ENCODE results near the gene PAX6.

The PAX6 gene

DNA sequence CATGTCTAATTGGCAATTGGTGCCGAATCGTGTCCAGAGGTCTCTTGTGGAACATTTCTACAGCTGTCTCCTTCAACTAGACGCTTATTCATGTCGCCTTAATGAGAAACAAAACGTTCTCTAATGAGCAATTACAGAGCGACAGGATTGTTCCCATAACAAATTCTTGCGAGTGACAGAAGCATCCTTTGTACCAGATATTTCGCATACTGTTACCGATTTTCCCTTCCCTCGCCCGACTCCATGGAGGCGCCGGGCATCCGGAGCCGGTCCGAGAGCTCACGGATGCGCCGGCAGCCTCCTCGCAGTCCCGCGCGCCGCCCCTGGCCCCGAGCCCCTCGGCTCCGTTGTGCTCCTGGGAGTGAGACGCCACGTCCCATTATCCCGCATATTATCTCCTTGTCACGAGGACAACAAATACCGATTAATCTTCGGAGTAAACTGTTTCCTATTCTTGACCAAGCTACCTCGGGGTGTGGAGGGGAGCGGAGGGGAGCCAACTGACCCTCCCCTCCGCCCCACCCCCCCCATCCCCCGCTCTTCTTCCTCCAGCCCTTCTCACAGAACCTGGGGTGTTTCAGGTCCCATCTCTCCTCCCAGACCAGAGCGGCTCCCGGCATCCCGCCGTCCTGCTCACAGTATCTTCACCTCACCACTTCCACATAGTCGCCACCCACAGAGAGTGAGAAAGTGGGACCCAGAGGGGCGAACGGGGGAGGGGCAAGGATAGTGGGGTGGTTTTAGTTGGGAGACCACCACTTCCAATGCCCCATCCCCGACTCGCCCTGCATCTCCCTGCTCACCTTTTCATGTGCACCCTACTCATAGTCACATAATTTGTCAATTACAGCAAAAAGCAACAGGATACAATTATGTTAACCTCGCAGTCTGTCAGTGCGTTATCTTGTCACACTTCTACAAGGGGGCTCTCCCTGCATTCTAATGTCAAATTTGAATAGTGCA is 11.4 kb downstream of the PAX6 start:
- in situ Hi-C loops (cut with HindIII; ENCODE audit: low sequenced_read_pairs) = no loop called here

DNA sequence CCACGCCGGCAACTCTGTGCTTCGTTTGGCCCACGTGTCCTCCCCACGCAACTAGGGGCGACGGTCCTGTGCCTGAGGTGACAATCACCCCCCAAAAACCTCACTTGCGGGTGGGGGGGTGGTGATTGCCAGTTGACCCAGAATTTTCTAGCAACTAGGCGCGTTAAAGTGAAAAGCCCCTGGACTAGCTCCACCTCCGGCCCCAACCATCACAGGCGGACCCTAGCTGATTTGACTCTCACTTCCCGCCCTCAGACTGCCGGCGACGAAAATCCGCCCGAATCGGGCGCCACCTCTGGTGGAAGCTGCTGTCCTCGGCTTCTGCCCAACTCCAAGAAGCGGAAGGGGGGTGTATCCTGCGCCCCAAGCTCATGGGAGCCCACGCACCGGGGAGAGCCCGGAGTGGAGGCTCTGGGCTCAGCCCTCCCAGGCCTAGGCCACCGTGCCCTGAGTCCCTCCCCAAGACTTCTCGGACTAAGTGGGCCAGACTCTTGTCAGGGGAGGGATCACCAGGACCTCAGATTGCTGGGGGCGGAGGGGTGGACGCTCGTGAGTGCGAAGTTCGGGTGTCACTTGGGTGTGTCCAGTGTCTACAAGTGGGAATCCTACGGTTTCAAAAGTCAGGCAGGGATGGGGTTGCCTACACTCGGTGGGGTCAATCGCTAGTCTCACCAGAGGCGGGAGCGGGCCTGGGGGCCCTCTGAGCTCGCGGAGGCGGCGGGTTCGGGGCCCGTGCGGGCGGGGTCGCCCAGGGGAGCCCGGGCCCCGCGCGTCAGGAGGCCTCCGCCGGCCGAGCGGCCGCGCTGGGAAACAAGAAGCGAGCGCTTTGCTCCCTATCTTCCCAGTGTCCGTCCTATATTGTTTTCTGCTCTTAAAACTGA is 12.3 kb downstream of the PAX6 start:
- in situ Hi-C loops (cut with HindIII; ENCODE audit: low sequenced_read_pairs) = no loop called here

DNA sequence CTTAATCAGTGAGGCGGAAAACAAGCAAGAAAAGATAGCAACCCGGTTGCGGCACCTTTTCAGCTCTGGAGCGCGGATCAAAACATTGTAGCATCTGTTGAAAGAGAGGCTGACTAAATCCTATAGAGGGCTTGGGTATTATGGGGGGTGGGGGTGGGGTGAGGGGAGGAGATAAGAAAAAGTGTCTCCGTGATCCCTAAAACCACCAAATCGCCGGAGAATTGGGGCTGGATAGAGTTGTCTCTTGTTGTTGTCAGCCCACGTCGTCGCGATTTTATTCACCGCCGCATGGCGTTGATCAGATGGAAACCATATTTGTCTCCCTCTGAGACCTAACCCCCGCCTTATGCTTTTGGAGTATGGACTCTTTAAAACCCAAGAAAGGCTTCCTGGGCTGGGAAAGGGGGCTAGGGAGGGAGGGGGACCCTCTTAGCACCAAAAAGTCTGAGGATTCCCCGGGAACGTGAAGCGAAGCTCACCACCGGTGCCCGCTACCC is 13.0 kb downstream of the PAX6 start:
- in situ Hi-C loops (cut with HindIII; ENCODE audit: low sequenced_read_pairs) = no loop called here

DNA sequence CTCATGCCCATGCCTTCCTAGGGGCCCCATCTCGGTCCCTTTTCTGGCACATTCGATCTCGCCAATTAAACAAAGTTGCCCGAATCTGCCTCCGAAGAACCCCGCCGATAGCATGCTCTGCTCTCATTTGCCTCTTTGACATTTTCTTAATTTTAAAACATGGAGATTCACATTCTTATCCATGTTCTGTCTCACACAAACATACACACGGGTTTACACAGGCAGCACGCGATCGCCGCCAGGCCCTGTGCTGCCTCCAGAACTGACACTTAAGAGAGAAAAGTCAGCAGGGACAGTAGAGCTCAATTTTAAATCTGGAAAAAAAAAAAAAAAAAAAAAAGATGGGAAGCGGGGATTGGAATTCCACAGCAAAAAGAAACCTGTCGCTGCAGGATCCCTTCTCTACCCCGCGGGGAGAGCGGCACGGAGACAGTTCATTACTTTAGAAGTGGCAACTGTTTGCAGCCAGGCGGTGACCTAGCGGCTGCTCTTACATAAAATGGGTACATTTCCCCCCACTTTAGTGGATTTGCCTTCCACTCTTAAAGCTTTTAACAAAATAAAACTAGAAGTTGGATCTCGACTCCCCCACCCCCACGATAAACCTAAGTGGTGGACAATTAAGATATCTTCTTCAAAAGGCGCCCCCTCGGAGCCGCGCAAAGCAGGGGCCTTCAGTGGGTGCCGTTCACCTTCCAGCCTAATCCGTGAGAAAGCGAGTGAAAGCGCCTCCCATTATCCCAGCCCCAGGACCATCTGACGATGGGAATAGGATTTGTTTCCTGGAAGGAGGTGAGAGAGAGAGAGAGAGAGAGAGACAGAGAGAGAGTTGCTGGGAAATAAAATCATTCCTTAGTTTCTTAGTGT is 13.7 kb downstream of the PAX6 start:
- in situ Hi-C loops (cut with HindIII; ENCODE audit: low sequenced_read_pairs) = no loop called here

DNA sequence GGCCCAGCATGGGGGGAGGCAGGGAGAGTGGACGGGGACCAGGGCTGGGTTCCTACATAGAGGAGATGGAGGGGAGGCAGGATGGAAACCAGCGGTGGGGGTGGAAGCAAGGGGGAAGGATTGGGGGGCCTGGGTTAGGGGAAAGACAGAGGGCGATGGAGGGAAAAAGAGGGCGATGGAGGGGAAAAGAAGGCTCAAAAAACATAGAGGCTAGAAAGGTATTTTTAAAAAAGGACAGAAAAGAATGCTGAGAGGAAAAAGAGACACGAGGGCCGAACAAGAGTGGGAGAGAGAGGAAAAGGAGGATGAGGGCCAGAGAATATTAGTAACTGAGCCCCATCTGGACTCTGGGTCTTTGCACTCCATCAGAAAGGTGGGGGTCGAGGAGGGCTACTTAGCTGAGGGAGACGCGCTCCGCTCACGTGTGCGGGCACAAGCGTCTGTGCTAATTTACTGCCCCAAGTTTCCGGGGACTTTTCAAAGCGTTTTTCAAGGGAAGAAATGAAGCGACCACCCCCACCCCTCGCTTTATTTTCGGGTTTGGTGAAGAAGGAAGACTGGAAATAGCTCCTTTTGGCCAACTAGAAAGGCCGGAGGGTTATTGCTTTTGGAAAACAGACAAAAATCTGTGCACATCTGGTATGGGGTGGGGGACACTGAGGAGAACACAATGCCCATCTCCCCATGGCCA is 14.5 kb downstream of the PAX6 start:
- in situ Hi-C loops (cut with HindIII; ENCODE audit: low sequenced_read_pairs) = no loop called here

DNA sequence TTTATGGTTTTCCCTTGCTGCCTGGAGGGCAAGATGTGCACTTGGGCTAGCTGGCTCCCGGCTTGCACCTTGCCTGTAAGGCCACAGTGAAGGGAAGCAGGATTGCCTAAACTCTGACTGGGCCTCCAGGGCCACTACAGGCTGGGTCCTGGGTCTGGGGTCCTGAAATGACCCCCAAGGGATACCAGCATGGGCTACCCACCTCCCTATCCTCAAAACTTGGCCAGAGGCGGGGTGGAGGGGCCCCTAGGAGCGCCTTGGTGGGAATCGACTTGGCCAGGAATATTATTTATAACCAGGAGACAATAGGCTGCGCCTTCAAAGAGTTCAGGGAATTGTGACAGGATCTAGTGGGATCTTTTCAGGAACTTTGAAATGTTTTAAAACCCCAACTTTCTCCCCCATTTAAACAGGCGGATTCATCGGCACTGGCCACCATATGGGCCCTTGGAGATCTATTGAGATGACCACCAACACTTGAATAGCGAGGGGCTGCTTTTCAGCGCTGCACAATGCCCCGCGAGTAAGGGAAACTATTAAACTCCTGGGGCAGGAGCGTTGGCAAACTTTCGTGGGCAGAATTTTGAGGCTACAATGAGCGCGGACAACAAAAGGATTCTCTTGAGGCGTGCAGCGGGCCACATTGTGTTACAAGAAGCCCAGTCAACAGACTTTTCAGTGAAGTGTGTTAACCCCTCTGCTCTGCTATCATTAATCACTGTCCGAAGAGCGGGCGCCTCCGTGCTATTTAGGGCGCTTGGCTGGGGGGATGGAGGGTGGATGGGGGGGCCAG is 15.2 kb downstream of the PAX6 start:
- in situ Hi-C loops (cut with HindIII; ENCODE audit: low sequenced_read_pairs) = no loop called here

DNA sequence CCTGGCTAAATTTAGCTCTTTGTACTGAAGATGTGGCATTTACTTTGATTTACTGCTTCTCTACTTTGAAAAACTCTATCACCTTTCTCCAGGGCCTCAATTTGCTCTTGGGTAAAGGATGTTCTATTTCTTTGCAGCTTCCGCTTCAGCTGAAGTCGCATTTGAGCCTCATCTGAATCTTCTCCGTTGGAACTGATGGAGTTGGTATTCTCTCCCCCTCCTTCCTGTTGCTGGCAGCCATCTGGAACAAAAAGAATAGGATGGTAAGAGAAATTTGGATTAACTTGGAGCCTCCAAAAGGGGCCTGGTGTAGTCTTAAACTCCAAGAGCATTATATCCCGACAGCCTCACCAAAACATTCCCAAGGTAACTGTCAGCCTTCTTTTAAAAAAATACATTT is 16.6 kb downstream of the PAX6 start:
- in situ Hi-C loops (cut with HindIII; ENCODE audit: low sequenced_read_pairs) = no loop called here

DNA sequence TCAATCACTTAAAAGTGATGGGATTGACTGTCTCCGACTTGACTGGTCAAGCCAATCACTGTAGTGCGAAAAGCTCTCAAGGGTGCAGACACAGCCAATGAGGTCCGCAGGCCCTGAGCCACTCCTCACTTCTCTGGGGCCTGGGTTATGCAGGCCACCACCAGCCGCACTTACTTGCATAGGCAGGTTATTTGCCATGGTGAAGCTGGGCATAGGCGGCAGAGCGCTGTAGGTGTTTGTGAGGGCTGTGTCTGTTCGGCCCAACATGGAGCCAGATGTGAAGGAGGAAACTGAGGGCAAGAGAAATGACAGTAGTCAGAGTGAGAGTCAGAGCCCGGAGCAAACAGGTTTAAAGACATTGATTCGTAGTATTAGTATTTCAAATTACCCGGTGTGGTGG is 17.9 kb downstream of the PAX6 start:
- in situ Hi-C loops (cut with HindIII; ENCODE audit: low sequenced_read_pairs) = no loop called here

DNA sequence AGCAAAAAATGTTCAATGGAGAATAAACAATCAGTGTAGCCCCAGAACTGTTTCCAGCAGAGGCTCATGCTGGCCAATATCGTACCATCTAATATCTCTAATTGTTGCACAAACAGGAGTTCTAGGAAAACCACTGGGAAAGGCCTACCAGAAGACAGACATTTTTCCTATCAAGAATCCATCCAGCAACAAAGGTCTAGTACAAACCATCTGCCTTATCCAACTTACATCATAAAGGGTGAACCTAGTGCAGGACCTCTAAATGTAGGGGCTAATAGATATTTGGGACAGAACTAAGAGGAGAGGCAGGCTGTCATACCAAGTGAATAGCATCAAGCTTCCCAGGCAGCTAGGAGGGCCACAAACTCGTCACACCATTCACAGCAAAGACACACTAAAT is 18.7 kb downstream of the PAX6 start:
- in situ Hi-C loops (cut with HindIII; ENCODE audit: low sequenced_read_pairs) = no loop called here

DNA sequence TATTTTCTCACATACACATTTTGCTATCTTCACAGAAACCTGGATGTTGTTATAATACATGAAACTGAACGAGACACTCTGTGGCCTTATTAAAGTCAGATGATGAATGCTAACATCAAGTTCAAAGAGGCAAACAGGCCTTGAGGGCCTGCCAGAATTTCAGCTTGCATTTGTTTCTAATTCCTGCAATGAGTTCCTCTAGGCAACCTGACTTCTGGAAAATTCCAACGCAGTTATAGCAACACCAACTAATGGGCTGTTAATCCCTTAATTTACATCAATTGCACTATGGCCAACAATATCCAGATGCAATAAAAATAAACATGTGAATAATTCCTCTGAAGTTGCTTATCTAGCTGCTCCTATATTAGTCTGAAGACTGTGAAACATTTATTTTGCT is 19.1 kb downstream of the PAX6 start:
- in situ Hi-C loops (cut with HindIII; ENCODE audit: low sequenced_read_pairs) = no loop called here

DNA sequence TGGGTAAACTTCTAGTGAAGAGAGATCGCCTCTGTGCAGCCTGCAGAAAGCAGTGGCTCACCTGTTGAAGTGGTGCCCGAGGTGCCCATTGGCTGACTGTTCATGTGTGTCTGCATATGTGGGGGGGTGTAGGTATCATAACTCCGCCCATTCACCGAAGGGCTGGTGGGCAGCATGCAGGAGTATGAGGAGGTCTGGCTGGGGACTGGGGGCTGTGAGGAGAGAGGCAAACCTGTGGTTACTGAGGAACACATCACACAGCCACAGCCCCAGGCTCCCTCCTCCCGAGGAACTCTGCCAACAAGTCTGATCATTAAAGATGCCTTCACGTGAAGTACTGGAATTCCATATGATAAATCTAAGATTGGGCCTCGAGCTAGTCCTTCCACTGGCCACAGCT is 20.5 kb downstream of the PAX6 start:
- in situ Hi-C loops (cut with HindIII; ENCODE audit: low sequenced_read_pairs) = no loop called here

DNA sequence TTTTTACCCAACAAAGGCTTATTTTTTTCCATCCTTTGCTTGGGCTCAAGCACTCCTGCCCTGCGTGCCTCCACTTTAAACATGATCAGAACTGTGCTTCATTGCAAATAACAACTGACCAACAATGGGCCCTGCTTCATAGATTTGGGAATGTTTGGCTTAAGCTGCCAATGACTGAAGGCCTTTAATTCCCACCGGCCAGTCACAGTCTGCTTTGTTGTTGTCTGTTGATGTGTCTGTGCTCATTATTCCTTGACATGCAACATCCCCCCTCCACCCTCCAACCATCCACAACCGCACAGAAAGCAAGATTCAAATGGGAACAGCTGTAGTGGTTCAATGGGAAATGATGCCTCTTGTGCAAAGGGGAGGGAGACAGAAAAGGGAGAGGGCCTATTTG is 23.0 kb downstream of the PAX6 start:
- in situ Hi-C loops (cut with HindIII; ENCODE audit: low sequenced_read_pairs) = no loop called here

DNA sequence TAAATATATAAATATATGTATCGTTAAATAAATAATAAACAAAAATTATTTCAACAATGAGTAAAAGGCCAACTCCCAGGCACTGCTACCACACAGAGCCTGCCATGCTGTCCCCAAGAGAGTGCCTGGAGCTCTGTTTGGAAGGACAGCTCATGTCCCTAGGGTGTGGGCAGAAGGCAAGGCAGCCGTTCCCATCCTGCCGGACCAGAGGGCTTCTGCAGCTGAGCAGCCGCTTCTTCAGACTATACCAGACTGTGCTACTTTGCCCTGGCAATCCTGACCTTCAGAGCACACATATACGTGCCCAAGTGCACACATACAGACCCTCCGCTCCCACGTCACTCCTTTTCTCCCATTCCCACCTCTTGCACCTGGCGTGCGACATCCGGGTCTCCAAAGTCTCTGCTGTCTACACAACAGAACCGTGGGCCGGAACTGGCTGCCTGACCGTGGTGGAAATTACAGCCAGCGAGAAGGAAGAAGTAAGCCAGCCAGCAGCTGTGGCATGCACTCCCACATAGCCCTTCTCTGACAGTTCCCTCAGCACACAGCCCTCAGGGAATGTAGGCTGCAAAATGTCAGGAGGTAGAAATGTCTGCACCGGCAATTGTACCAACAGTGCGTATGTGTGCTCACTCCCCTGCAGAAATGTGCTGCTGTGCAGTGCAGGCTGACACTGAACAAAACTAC is 24.0 kb downstream of the PAX6 start:
- in situ Hi-C loops (cut with HindIII; ENCODE audit: low sequenced_read_pairs) = no loop called here

DNA sequence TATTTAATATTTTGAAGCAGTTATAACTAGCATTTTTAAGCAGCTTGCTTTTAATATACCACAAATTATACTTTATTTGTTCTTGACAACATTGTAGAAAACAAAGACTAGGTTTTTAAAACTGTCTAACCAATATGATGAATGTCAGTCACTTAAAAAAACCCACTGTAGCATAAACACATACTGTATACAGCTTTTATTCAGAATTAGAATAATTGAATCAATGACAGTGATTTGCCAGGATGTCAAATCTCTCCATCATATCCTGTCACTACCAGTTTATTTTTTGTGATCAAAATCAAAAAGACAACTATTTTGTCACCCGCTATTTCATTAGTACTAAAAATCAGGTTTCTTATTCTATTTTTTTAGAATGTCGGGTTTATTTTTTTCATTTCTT is 26.5 kb downstream of the PAX6 start:
- in situ Hi-C loops (cut with HindIII; ENCODE audit: low sequenced_read_pairs) = no loop called here

DNA sequence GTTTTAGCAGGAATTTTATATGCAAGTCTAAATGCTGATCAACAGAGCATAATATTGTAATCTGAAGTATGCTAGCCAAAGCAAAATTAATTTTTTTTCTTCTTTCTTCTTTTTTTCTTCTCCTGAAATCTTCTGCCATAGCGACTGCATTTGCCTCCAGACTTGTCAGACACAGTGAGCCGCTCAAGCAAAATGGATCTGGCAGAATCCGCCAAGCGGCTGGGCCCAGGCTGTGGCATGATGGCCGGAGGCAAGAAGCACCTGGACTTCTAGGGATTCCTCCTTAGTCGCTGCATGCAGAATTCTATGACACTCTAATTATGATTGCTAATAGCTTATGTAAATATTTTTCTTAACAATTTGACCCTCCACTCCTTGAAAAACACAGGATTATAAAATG is 27.9 kb downstream of the PAX6 start:
- in situ Hi-C loops (cut with HindIII; ENCODE audit: low sequenced_read_pairs) = no loop called here

DNA sequence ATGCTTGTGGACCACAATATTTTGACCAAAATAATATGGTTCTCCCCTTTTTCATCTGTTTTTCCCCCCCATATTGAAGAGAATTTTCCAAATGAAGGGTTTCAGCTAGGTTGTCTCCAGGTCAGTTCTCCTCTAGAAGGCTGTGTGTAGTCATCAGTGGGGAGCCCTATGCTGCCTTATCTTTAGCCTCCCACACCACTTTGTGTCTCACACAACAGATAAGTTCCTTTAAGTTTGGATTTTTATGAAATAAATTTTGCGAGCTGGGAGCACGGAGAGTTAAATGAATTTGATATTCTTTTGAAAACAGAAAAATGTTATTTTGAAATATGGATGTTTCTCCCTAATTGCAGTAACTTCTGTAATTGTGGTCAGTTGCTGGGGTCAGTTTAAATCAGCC is 28.9 kb downstream of the PAX6 start:
- in situ Hi-C loops (cut with HindIII; ENCODE audit: low sequenced_read_pairs) = no loop called here

DNA sequence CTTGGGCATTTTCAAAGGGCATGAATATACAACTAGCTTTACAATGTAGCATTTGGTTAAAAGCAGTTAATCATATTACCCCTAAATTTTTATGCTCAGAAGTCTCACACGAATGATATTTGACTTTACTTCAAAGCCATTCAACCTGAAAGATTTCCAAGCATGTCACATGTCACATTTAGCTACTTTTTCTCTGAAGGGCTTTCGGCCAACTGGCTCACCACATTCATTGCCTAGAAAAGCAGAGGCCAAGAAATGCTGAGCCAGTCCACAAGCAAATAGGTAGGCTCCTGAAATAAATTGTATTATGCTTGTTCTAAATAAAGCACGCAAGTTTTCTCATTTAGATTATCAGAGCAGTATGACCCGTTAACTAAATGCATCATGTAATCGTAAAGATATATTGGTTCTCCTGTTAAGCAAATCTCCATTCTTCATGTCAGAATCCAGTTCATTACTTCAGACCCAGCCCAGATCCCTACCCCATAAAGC is 30.6 kb downstream of the PAX6 start:
- in situ Hi-C loops (cut with HindIII; ENCODE audit: low sequenced_read_pairs) = no loop called here

DNA sequence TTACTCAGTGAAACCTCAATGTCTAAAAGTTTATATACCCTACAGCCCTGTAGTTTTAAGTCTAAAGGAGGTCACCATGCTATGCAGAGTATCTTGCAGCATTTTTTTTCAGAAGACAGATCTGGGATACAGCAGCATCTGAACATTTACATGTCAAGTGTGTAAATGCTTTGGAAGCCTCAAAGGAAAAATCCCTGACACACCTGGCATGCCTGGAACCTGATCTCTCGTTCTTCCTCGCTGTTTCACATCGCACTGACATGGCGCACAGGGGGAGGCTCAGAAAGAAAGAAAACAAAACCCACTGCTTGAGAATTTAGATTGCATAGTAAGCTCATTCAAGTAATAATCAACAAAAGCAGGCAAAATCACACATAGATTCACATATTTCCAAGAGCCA is 31.0 kb downstream of the PAX6 start:
- in situ Hi-C loops (cut with HindIII; ENCODE audit: low sequenced_read_pairs) = no loop called here

DNA sequence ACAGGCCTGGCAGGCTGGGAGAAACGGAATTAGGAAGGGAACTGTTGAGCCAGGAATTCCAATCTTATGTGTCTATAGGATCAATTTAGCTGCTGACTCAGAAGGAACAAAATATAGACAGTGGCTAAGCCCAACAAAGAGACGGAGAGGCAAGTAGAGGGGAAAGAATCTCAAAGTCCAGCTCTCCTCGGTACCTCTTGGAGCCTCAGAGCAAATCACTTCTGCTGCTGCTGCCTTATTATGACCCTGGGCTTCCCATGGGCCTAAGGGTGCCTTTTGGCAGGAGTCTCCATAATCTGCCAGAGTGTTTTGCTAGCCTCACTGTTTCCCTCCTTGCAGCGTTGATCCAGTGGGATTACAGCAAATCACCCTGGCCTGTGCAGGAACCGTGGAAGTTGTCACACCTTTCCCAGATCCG is 31.7 kb downstream of the PAX6 start:
- in situ Hi-C loops (cut with HindIII; ENCODE audit: low sequenced_read_pairs) = no loop called here

Measured in DLD1 (cell line).